GM21723 (cell line): ENCODE data around the gene ZFP36L1.

Experiments
- ATAC-seq: cut with Tn5 transposase; IDR thresholded peaks from one replicate; pipeline ENCODE4 v1.9.1; 2021; ENCODE audit warnings: mild to moderate bottlenecking, moderate library complexity; ENCODE audit not compliant: unreplicated experiment

Gene ZFP36L1

DNA sequence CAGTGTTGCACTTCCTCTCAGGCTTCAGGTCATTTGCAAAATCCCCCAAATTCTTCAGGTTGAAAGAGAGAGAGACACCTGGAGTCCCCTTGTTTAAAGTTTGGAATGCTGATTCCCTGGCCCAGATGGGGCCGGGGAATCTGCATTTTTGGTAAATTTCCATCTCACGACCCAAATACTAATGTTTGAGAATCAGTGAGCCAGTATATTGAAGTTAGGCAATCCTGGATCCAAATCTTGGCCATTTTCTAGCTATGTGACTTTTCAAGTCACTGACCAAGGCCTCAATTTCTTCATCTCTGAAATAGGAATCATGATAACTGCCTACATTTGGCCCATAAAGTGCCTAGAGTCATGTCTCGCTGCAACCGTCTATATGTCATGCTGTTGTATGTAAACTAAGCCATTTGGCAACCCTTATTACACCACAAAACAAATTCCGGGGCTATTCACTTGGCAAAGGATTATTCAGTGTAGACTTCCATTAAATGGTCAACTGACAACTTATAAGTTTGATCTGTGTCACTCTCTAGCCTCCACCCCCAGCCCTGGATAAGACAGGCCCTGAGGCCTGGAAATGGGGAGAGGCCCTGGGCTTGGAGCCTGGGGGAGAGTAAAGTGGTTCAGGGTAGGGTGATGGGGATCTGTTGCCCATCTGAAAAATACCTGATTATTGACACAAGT is 3.7 kb upstream of the ZFP36L1 start:
- no peak for ATAC-seq

DNA sequence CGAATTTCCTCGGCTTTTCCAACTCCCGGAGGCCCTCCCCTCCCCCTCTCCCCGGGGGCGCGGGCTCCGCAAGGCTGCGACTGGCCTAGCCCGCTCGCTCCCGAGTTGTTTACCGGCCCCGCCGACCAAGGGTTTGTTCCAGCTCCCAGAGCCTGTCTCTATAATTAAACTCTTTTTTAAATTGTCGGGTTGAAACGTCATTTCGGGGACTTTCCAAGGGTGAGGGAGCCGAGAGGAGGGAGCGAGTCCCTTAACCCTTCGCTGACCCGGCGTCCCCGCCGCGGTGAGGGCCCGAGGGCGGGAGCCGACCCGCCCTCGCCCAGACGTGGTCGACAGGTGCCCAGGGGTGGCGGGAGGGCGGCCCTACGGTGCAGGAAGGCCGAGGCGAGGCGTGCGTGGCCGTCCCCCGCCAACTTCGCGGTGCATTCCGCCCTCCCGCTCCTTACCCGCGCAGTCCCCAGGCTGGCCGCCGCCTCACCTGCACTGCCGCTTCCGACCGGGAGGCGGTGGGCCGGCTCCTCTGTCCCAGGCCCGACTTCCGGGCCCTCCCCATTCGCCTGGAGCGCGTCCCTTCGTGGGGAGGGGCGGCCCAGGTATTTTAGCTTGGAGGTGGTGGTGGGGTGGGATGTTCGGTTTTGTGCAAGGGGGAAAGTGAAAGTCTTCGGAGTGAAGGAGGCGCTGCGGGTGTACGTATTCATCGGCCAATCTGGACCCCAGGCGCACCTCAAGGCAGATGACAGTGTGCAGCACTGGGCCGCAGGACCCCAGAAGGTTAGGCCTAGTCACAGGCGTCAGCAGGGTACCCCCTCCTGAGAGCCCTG is 2.9 kb upstream of the ZFP36L1 start:
- peak; percentile 48 for ATAC-seq

DNA sequence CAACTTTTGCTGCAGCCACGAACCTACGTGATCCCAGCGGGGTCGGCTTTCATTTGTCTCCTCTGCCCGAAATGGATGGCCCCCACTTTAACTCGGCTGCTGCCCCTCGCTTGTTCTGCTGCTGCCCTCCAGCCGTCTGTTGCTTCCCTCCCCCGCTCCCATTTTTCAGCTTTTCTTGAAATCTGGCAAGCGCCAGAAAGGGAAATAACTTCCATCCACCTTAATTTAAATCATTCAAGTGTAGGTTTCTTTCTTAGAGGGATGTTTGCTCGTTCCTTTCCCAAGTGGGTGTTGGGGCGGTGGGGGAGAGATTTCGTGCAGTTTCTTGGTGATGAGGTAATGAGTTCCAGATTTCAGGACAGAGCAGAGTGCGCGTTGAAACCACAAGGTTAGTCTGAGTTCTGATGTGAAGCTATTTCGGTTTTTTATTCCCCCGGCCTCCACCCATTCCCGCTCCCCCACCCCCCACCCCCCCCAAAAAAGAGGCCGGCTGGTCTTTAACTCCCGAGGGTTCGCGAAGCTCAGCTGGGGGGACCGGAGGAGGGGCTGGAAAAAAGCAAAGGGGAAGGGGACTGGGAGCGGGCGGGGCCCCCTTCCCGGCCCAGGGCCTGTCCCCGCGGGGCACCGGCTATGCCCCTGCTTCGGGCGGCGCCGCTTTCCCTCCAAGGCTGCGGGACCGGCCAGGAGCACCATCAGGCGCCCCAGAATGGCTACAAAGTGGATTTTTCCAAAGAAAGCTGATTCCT is 2.2 kb upstream of the ZFP36L1 start:
- no peak for ATAC-seq

- no peak for ATAC-seq
Observed at GRCh38 chr14:68794130-68794850, 1.4 kb upstream of the ZFP36L1 start.

DNA sequence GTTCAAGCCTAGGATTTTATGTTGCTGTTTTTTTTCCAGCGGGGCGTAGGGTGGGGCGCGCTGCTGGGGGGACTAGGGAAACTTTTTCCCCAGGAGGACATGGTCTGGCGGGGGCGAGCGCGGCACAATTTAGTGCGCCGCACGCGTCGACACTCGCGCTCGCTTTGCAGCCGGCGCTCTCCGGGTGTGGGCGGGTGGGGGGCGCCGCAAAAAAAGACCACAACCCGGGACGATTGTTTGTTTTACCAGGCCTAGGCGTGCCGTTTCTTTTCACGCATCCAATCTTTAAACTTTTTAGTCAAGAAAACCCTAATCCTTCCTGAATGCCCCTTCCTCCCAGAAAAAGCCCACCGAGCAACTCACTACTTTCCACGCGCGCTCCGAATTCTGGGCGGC is 865 bp upstream of the ZFP36L1 start:
- ATAC-seq: no peak

- ATAC-seq: no peak
Observed at GRCh38 chr14:68792678-68792978, 239 bp downstream of the ZFP36L1 start.

DNA sequence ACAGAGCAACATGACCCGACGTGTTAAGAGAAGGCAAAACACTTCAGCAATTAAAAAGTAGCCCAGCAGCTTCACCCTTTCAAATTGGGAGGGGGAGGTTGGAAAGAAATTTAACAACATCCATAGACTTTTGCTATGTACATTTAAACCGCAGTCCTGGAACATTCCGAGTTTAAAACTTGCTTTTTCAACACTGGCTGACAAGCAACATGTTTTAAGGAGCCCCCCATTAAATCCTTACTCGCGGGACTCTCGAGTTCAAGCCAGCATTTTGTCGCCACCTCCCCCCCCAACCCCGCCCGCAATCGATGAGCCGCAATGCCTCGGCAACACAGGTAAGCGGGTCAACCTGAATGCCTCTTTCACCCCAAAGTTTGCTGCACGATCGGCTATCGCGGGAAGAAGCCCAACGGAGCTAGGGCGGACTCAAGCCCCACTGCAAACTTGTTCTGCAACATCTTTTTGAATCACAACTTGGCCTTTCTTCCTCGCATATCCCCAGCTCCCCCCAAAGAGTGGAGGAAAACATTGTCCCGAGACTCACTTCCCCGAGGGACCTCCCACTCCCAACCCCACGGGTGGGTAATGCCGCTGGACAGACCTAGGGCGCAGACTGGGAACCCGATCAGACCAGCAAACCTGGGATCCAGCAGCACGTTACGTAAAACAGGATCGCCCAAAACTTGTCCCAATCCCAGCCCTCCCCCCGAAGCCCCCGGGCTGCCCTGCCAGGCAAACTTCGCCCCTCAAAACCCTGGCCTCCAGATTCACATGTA is 777 bp downstream of the ZFP36L1 start:
- ATAC-seq: no peak

DNA sequence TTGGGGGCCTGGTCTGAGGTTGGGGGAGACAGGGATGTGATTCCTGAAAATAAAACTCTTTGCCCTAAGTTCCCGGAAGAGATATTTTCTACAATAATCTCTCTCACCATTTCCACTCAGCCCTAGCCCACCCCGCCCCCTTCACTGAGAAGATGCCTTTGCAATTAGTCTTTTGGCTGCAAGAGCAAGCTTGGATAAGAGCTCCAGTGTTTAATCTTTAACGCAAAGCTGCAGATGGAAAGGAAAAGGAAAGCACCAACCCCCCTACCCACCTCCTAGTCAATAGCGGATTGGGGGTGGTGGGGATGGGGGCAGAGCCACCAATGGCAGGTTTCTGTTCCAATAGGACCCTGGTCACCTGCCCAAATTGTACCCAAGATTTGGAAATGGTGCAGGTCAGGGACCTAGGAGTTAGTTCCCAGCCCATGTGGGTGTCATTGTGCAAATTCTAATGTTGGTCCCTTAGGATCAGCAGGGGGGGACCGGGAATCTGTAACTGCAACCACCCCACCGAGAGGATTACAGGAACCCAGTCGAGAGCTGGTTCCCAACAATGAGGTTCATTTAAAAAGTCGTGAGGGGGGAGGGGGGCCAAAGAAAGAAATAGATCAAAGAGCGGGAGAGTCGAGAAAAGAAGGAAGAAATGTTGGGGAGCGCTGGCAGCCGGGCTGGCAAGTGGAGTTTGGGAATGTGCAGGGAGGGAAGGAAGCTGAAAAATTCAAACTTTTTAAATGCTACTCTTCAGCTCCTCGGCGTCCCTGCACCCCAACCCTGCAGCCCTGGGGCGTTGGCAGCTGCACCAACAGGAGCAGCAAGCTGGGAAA is 1.6 kb downstream of the ZFP36L1 start:
- no peak for ATAC-seq

- no peak for ATAC-seq
Observed at GRCh38 chr14:68790644-68791077, 2.2 kb downstream of the ZFP36L1 start.

DNA sequence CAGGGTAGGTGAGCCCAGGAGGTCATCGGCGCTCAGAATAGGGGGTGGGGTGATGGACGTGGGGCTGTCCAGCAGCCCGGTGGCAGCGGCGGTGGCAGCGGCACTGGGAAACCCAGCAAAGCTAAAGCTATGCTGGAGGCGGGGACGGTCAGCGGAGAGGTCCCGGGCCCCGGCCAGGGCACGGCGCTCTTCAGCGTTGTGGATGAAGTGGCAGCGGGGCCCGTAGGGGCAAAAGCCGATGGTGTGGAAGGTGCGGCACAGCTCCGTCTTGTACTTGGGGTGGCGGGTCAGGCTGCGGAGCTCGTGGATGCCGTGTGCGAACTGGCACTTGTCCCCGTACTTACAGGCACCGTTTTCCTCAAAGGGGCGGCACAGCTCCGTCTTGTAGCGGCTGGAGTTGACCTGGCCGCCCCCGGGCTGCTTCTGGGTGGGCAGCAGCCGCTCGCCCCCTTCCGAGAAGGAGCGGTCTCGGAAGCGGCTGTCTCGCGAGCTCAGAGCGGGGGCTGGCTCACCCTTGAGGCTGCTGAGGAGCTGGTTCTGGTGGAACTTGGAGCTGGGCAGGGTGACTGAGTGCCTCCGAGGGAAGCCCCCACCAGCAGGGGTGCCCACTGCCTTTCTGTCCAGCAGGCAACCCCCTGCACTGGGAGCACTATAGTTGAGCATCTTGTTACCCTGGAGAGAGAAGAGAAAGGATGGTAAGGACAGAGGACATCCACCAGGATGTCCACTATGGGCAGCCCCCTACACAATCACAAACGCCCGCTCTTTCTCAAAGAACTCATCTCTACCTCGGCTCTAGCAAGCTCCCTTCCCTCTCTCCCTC is 2.8 kb downstream of the ZFP36L1 start:
- no peak for ATAC-seq

DNA sequence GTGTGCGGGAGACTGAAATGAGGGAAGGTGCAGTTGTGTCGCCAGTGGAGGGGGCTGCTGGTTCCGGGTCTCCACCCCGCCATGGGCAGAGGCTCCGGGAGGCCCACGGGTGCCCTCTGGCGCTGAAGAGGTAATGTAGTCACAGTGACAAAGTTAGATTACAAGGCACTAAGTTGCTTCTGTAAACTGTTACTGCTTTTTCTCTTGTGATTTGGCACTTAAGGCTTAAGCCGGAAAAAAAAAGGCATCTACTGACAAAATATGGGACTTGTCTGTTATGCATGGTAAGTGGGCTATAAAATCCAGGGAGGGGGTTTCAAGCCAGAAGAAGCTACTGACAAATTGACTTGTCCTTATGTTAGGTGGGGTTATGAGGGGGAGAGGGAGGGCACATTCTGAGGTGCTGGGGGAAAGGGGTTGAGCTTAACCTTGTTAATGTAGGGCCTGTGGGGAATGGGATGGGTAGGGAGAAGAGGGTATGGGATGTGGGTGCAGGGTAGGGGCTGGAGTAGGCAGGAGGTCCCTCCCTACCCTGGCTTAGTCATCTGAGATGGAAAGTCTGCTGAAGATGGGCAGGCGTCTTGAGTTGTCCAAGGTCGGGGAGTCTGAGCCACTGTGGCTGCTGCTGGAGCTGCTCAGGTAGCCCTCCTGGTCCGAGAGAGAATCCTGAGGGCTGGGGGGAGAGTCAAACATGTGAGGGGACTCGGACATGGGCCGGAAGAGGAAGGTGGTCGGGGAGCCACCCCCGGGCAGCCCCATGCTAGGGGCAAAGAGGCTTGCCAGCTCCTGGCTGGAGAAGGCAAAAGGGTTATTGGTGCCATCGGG is 3.7 kb downstream of the ZFP36L1 start:
- ATAC-seq: no peak

GRCh38 chr14:68788275-68788995 is 4.4 kb downstream of the ZFP36L1 start:
- no peak for ATAC-seq

DNA sequence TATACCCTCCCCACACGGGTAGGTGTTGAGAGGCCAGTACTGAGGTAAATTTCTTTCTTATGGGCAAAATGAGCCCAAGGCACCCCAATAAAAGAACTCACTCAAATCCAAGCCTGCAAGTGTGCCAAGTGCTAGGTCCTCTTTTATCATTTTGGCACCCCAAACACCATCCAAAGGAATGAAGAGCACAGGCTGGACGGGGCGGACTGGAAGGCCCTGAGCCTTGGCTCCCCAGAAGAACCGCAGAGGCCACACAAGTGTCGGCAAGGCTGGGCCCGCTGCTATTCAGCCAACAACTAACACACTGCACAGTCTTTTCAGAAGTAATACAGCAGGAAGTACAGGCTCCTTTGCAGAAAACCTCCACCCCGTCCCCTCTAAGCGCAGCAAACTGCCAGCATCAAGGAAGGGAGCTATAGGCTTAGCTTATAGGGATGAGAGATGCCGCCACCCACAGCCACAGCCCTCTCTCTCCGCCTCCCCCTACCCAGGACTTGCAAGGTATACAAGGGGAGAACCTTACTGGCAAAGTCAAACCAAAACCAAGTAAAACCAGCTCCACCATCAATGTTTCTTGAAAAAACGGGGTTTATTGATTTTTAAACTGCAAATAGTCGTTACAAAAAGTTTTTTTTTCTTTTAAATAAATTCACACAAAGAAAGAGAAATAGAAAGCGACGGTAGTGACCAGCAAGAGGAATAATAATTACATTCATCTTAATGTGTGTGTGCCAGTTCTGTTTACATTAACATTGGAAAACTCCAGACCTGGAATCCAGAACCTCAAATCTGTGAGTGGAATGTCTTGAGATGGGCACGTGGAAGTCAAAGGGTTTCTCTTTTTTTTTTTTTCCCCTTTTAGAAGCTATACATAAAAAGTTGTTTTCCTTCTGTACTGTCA is 5.5 kb downstream of the ZFP36L1 start:
- ATAC-seq: no peak

- no peak for ATAC-seq
Observed at GRCh38 chr14:68786491-68787091, 6.3 kb downstream of the ZFP36L1 start.

GRCh38 chr14:68785534-68786490 is 7.1 kb downstream of the ZFP36L1 start:
- ATAC-seq: no peak
